HCT116 (cell line): ENCODE data around the gene PLA2G1B. TPM values are rescaled to one million over a fixed set of nuclear protein-coding genes. Genes with fewer than 3 reads are reported as not detected.

Experiments used
- ATAC-seq: fragments of 200-7000 bp; cut with Tn5 transposase; 2 replicates; pipeline ENCODE4 v1.9.1; 2020; ENCODE audit warnings: mild to moderate bottlenecking, moderate library complexity
- BruUV-seq: library from RNA; stranded (reverse); fragments of 400-500 nt; replicated peaks from 2 replicates; lab custom pipeline; 2021; lab: Mats Ljungman, UMichigan
- CTCF ChIA-PET: fragments of 300-600 bp; sonication (Branson Sonifier 250); formaldehyde crosslinking; loops from one replicate; lab custom pipeline; 2021; ENCODE audit warnings: antibody characterized with exemption; lab: Charles Lee
- POLR2A ChIA-PET: fragments of 300-600, 350-600 bp; sonication (Branson Sonifier 250); formaldehyde crosslinking; loops from one replicate; lab custom pipeline; 2021; ENCODE audit warnings: antibody characterized with exemption; lab: Charles Lee
- RAD21 ChIA-PET, 2 experiments: fragments of 300-600 bp; sonication (Branson Sonifier 250); formaldehyde crosslinking; loops; one replicate each; lab custom pipeline; 2023; ENCODE audit warnings: low total read pairs in 2 of 2; ENCODE audit not compliant: uncharacterized antibody in 2 of 2, unreplicated experiment in 2 of 2, low non-redundant PET in 1 of 2; lab: Charles Lee
- DNase-seq: peaks from one replicate; pipeline ENCODE4 v3.0.0-alpha.2; 2010; ENCODE audit warnings: low read depth, low spot score
- H2AFZ ChIP-seq: fragments of 200-600 bp; shearing (Covaris generic), sonication (generic); 2 replicates; pipeline ENCODE4 v1.6.1; 2017; ENCODE audit warnings: low read depth, mixed run types, mixed read lengths, antibody characterized with exemption, low read length; ENCODE audit not compliant: poor library complexity, severe bottlenecking
- H3K27ac ChIP-seq: 2 replicates; pipeline ENCODE4 v1.5.1; 2012; ENCODE audit warnings: low read depth, low read length
- H3K27me3 ChIP-seq: fragments of 200-600 bp; sonication (generic); 2 replicates; pipeline ENCODE4 v1.6.1; 2016; ENCODE audit warnings: mixed run types, low read length, mixed read lengths; ENCODE audit not compliant: insufficient read depth
- H3K36me3 ChIP-seq, 2 experiments: fragments of 200-500 bp in 1 of 2; fragments of 200-600 bp in 1 of 2; sonication (Bioruptor generic) in 1 of 2; sonication (generic) in 1 of 2; 2 replicates each; pipeline versions ENCODE4 v1.5.1 to v1.6.1; 2014 to 2016; ENCODE audit warnings: low read length in 2 of 2, inconsistent platforms in 1 of 2, mixed read lengths in 1 of 2, mixed run types in 1 of 2; ENCODE audit not compliant: insufficient read depth in 2 of 2, control insufficient read depth in 1 of 2
- H3K4me1 ChIP-seq, 2 experiments: fragments of 200-600 bp in 1 of 2; sonication (generic) in 1 of 2; 2 replicates each; pipeline versions ENCODE4 v1.5.1 to v1.6.1; 2012 to 2017; ENCODE audit warnings: low read length in 2 of 2, inconsistent platforms in 1 of 2, mild to moderate bottlenecking in 1 of 2, mixed read lengths in 1 of 2, mixed run types in 1 of 2, moderate library complexity in 1 of 2; ENCODE audit not compliant: insufficient read depth in 2 of 2, control insufficient read depth in 1 of 2
- H3K4me2 ChIP-seq: fragments of 200-600 bp; sonication (generic); 2 replicates; pipeline ENCODE4 v1.6.1; 2017; ENCODE audit warnings: mixed run types, low read length, mixed read lengths
- H3K4me3 ChIP-seq, 2 experiments: fragments of 200-600 bp in 1 of 2; sonication (generic) in 1 of 2; replicated peaks in 1 of 2; 2 replicates each; pipeline ENCODE4 v1.5.1; 2011 to 2016; ENCODE audit warnings: low read length in 2 of 2, control low read depth in 1 of 2, low read depth in 1 of 2, mild to moderate bottlenecking in 1 of 2, mixed read lengths in 1 of 2, mixed run types in 1 of 2
- H3K79me2 ChIP-seq: fragments of 200-600 bp; sonication (generic); 2 replicates; pipeline ENCODE4 v1.6.1; 2017; ENCODE audit warnings: mild to moderate bottlenecking, mixed run types, low read length, moderate library complexity, mixed read lengths; ENCODE audit not compliant: insufficient read depth
- H3K9ac ChIP-seq: fragments of 200-600 bp; sonication (generic); 2 replicates; pipeline ENCODE4 v1.6.1; 2016; ENCODE audit warnings: low read length, mixed read lengths
- H3K9me2 ChIP-seq: fragments of 200-600 bp; sonication (generic), shearing (Covaris generic); 2 replicates; pipeline ENCODE4 v1.6.1; 2017; ENCODE audit warnings: mixed run types, mild to moderate bottlenecking, moderate library complexity; ENCODE audit not compliant: insufficient read depth
- H3K9me3 ChIP-seq, 2 experiments: fragments of 200-500 bp in 1 of 2; fragments of 200-600 bp in 1 of 2; sonication (Bioruptor generic) in 1 of 2; sonication (generic) in 1 of 2; 2 replicates each; pipeline ENCODE4 v1.6.1; 2014 to 2017; ENCODE audit warnings: low read length in 2 of 2, mixed read lengths in 2 of 2, inconsistent platforms in 1 of 2, low read depth in 1 of 2, mild to moderate bottlenecking in 1 of 2, mixed run types in 1 of 2, moderate library complexity in 1 of 2; ENCODE audit not compliant: control insufficient read depth in 1 of 2, insufficient read depth in 1 of 2
- H4K20me1 ChIP-seq: fragments of 200-600 bp; sonication (generic), shearing (Covaris generic); 2 replicates; pipeline ENCODE4 v1.6.1; 2017; ENCODE audit warnings: mixed run types, mild to moderate bottlenecking, moderate library complexity; ENCODE audit not compliant: insufficient read depth
- CTCF ChIP-seq, 3 experiments: fragments of 200-600 bp in 1 of 3; sonication (generic) in 1 of 3; IDR thresholded peaks in 2 of 3; conservative IDR thresholded peaks in 1 of 3; 2 replicates each; pipeline ENCODE4 v1.5.1; 2012 to 2017; ENCODE audit warnings: low read depth in 2 of 3, low read length in 2 of 3, antibody characterized with exemption in 1 of 3, borderline replicate concordance in 1 of 3, control low read depth in 1 of 3, mild to moderate bottlenecking in 1 of 3, mixed read lengths in 1 of 3, mixed run types in 1 of 3, moderate library complexity in 1 of 3; ENCODE audit not compliant: insufficient read depth in 1 of 3
- EZH2 ChIP-seq: fragments of 200-600 bp; sonication (generic); IDR thresholded peaks from 2 replicates; pipeline ENCODE4 v1.6.1; 2017; ENCODE audit warnings: antibody characterized with exemption, mixed run types
- REST ChIP-seq: IDR thresholded peaks from 2 replicates; pipeline ENCODE4 v1.6.1; 2012; ENCODE audit warnings: low read depth
- SIN3A ChIP-seq: IDR thresholded peaks from 2 replicates; pipeline ENCODE4 v1.6.1; 2012; ENCODE audit warnings: low read depth
- TCF7L2 ChIP-seq: IDR thresholded peaks from 2 replicates; pipeline ENCODE4 v1.7.0; 2011; ENCODE audit warnings: borderline replicate concordance, inconsistent platforms; ENCODE audit not compliant: insufficient read depth, insufficient read length; ENCODE audit errors: extremely low read depth
- ZNF274 ChIP-seq: fragments of 200-500 bp; sonication (Bioruptor generic); IDR thresholded peaks from 2 replicates; pipeline ENCODE4 v1.6.1; 2014; ENCODE audit warnings: mild to moderate bottlenecking, low read depth, low read length, inconsistent platforms
- intact Hi-C: fragments of 100-400 bp; cut with micrococcal nuclease; formaldehyde crosslinking; loops from 2 replicates; pipeline ENCODE4 v1.10.0; 2022
- total RNA-seq: library from RNA; stranded (reverse); gene quantifications from one replicate; pipeline ENCODE4 v1.2.1, GENCODE V29; 2021; ENCODE audit not compliant: unreplicated experiment
- TF ChIP-seq, protein P1 (sequence below): IDR thresholded peaks from 2 replicates; pipeline ENCODE4 v1.6.1; 2012

The PLA2G1B gene
- total RNA-seq, 1 experiment from 2014 or later = 2.0 TPM

DNA sequence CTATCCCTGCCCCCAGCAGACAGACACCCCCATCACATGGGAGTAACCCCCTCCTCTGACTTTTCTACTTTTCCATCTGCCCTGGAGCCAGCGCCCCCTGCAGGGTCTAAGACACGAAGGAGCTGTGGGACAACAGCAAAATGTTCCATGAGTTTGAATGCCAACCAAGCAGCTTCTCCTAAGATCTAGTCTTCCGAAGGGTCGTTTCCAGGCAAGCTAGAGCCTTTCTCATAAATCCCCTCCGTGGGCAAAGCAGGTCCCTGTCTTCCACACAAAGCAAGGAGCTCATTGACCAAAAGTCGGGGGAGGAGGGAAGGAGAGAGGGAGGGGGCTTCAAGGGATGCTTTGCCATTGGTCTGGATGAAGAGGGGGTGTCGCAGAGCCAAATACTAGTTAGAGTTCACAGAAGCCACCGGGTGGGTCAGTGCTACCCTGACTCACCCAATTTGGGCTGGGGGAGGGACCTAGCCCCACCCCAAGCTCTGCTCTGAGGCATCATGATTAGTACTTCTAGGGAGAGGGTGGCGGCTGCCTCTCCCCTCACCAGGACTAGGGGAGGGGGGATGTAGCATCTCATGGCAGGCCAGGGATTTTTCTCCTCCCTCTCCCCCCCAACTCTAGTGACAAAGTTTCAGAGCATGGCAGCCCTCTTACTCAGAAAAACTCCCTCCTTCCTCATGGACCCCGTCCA lies 39.8 kb upstream of the PLA2G1B start:
- ATAC-seq (no peak), DNase-seq (no peak)
- ChIA-PET CTCF (interaction anchor here (0.6 to 1.1 kb wide), 6 partner anchors 8 to 61 kb away, joined by 3 to 5 read pairs (median 4); no protein-coding TSS in a partner anchor), POLR2A (interaction anchor here (0.6 to 1.2 kb wide), 2 partner anchors 128 to 166 kb away, joined by 3 to 4 read pairs; partner anchors contain the start of genes DYNLL1 and RPLP0), RAD21 (no interaction called here)
- H3K27ac ChIP-seq = no peak overlapping the region
- H4K20me1 ChIP-seq = no peaks in the 10 kb centered on the region
- no TSS peak for BruUV-seq
- peak overlapping the region; percentile 80; the same call in 1 of the 2 replicates for H3K9ac ChIP-seq
- no peaks in the 10 kb centered on the region; the same call in 1 of the 2 replicates for H3K79me2 ChIP-seq
- H3K4me1 ChIP-seq = peaks cover 9 to 24% of the 10 kb centered on the region in 2 experiments; a peak in 3 of 4 replicates
- peak overlapping the region; percentile 78 for H3K4me2 ChIP-seq
- H3K9me2 ChIP-seq = no peaks in the 10 kb centered on the region
- peaks cover 18% of the 10 kb centered on the region; the same call in 1 of the 2 replicates for H3K27me3 ChIP-seq
- no peak overlapping the region for H2AFZ ChIP-seq
- intact Hi-C loops = no loop called here
- TF ChIP-seq EZH2 = no peak
- TF ChIP-seq CTCF (IDR thresholded peaks at IDR 0.05 in 2 of 3, conservative IDR thresholded peaks at IDR 0.05 in 1 of 3; ENCODE audit: borderline replicate concordance in 1 of 3, insufficient read depth in 1 of 3, low read depth in 2 of 3, low read length in 2 of 3) = peak in 2 of 3 experiments; percentile 56 to 63; a peak in 4 of 6 replicates
- H3K9me3 ChIP-seq = no peaks in the 10 kb centered on the region
- peak overlapping the region; percentile 58 to 70 for H3K4me3 ChIP-seq
- no peaks in the 10 kb centered on the region for H3K36me3 ChIP-seq

DNA sequence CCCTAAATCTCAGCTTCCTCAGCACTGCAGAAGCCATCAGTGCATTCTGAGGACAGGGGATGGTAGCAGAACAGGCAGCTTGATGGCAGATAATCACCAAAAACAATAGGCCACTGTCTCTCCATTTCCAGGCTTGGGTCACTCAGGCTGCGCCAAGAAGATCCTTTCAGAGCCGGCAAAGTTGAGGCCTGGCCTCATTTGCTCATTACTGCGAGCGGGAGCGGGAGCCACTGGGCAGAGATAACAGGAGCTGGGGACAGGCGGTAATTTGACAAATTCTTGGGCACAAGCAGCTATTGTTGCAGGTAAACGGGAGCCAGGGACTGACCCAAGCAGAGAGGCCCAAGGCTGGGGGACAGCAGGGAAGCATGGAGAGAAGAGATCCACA lies 39.3 kb upstream of the PLA2G1B start:
- Histone ChIP-seq H3K4me2 (no peak overlapping the region), H3K9me2 (no peaks in the 10 kb centered on the region), H4K20me1 (no peaks in the 10 kb centered on the region), H3K9ac (no peak overlapping the region), H3K27me3 (peaks cover 17% of the 10 kb centered on the region; the same call in 1 of the 2 replicates), H3K79me2 (no peaks in the 10 kb centered on the region; the same call in 1 of the 2 replicates), H3K27ac (no peak overlapping the region), H3K4me3 (no peak overlapping the region), H3K36me3 (no peaks in the 10 kb centered on the region), H2AFZ (no peak overlapping the region), H3K9me3 (no peaks in the 10 kb centered on the region), H3K4me1 (peaks cover 9 to 24% of the 10 kb centered on the region in 2 experiments; a peak in 3 of 4 replicates)
- intact Hi-C loops = no loop called here
- RAD21 ChIA-PET = no interaction called here
- no peak for DNase-seq
- POLR2A ChIA-PET = interaction anchor here (0.6 to 1.2 kb wide), 2 partner anchors 129 to 165 kb away, joined by 3 to 4 read pairs; partner anchors contain the start of genes DYNLL1 and RPLP0
- CTCF ChIA-PET = interaction anchor here (0.6 to 1.1 kb wide), 6 partner anchors 8 to 62 kb away, joined by 3 to 5 read pairs (median 4); no protein-coding TSS in a partner anchor
- BruUV-seq = no TSS peak
- no peak for ATAC-seq
- TF ChIP-seq REST (no peak), ZNF274 (no peak), TCF7L2 (no peak), CTCF (IDR thresholded peaks at IDR 0.05 in 2 of 3, conservative IDR thresholded peaks at IDR 0.05 in 1 of 3; ENCODE audit: borderline replicate concordance in 1 of 3, insufficient read depth in 1 of 3, low read depth in 2 of 3, low read length in 2 of 3) (no peak), SIN3A (no peak)
- TF ChIP-seq, protein P1, sequence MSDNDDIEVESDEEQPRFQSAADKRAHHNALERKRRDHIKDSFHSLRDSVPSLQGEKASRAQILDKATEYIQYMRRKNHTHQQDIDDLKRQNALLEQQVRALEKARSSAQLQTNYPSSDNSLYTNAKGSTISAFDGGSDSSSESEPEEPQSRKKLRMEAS = no peak
